ENCODE measurements around the gene RHBDD1.

Gene RHBDD1

DNA sequence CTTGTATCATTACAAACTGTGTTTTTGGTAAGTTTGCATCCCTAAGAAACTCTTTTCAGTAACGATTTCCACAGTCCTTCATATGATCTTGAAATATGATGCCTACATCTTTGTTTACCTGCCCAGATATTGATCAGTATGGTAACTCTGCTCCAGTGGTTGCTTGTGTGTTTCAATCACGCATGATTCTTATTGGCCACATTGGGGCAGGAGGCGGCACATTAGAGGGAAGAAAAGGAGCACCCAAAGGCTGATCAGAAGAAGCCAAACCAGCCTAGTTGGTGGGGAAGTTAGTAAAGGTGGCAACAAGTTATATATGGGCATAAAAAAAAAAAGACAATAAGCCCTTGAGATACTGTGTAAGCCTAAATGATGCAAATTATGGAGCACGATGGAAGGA is 158.9 kb downstream of the RHBDD1 start:
- no peak for DNase-seq

GRCh38 chr2:226995625-226996041 is 159.8 kb downstream of the RHBDD1 start:
- DNase-seq, result no peak

DNA sequence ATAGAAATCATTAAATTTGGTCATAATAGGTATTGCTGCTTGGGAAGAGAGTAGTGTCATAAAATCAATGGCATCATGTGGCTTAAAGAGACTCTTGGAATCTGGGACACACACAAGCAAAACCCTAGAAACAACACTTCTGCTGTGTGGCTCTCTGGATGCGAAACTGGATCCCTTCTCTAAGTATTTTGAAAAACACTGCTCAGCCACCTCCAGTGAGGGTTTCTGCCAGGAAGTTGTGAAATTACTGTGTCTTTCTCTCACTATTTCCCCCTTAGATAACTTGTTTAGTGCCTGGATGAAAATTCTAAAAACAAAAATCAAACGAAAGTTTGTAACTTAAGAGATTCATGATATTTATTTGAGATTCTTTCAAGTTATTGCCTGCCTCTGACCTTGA is 163.8 kb downstream of the RHBDD1 start:
- no peak for DNase-seq

DNA sequence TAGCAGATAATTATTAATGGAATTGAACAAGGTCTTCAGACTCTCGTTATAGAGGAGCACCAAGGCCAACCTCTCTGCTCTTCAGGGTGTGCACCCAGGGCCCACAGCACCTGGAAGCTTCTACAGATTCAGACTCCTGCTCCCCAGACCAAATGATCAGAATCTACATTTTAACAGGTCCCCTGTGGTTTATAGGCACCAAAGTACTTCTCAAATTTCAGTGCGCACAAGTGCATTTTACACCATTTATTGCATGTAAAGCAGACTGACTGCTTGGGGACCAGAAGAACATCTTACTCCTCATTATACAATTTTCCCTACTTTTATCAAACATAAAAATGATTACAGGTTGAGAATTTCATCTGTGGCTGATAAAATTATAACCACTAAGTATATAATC is 164.3 kb downstream of the RHBDD1 start:
- no peak for DNase-seq

DNA sequence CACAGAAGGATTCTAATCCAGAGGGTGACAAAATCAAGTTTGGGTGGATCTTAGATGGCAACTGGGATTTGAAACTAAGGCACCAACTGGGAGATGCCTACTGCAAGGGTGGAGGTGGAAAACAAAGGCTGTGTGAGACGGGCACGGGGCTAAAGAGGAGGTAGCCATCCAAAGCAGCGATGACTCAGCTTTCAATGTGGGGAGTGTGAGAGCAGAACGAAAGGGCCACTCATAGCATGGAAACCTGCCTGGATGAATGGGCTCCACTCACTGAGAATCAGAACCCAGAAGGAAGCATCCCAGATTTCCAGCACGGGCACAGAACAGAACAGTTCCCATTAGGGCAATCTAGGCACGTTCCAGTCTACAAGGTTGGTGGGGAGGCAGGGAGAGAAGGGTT is 168.6 kb downstream of the RHBDD1 start:
- no peak for DNase-seq

DNA sequence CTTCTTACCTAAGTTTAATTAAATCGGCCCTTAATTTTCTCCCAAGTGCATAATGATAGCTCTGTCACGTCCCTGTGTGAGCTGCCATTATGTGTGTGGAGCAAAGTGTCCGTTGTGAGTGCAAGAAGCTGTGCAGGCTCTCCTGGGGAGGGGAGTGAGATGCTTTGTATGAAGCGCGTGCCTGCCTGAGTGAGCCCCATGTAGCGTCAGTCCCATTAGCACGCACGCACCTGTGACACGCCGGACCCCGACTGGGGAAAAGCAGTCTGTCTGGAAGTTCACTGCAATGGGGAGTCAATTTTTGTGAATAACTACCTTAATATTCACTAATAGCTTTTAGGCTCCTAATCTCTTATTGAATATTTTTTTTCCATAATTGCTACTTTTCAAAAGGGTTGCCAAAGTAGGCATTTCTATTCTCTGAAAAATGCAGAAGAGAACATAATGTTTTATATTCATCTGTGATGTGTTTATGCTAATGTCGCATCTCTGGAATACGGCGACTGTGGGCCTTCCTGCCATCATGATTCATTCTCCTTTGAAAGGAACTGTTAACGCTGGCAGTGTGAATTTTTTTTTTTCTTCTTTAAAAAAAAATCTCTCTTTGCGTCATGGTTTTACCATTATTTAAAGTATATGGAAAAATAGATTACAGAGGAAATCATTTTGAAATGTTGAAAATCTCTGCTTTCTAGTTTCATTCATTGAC is 170.5 kb downstream of the RHBDD1 start:
- no peak for DNase-seq

DNA sequence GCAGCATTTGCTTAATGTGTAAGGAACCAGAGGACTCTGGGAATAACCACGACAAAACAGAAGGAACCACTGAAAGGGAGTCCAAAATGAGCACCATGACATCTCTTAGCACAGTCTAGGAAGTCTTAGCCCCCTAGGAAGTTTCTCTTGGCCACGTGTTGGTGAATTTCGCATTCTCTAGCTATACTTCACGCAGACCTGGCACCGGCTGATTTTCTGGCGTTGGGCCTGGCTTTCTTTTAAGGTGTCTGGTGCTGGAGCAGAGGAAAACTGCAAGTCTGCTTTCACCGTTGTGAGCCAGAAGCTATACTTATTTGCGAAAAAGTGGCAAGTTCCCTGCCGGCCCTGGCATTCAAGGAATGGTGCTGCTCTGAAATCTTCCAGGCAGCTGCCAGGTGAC is 171.3 kb downstream of the RHBDD1 start:
- no peak for DNase-seq

- no peak for DNase-seq
These were observed 172.1 kb downstream of the RHBDD1 start for GRCh38 chr2:227007940-227008339.

DNA sequence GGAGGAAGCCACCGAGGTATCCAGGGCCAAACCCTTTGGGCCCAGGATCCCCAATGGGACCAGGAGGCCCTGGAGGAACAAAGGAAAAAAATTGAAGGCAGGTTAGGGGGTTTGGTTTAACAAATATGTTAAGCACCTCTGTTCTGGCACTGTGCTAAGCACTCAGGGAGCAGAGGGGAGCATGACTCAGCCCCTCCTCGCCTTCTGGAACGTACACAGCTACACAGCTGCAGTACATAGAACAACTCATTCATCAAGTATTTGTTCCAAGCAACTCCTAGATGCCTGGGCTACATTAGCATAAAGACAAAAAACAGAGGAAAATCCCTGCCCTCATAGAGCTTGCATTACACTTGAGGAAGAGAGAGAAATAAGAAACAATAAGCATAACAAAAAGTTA is 174.6 kb downstream of the RHBDD1 start:
- no peak for DNase-seq

GRCh38 chr2:227013330-227013729 is 177.5 kb downstream of the RHBDD1 start:
- DNase-seq, result no peak

- no peak for DNase-seq
These were observed 178.0 kb downstream of the RHBDD1 start for GRCh38 chr2:227013881-227014280.

GRCh38 chr2:227016894-227017293 is 181.0 kb downstream of the RHBDD1 start:
- DNase-seq, result no peak

- DNase-seq, result no peak
These were observed 184.6 kb downstream of the RHBDD1 start for GRCh38 chr2:227020416-227020815.

DNA sequence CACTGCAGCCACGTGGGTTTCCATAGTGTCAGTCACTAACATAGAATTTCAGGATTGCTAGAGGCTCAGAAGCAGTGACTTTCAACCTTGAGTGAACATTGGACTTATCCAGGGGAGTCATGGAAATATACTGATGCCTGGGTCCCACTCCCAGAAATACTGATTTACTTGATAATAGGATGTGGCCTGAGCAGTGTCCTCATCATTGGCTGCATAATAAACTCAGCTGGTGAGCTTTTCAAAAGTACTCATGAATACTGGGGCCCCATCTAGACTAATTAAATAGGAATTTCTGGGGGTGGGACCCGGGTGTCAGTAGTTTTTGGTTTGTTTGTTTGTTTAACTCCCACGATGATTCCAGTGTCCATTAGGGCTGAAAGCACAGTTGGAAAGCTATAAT is 186.8 kb downstream of the RHBDD1 start:
- DNase-seq, result no peak

GRCh38 chr2:227025510-227025909 is 189.7 kb downstream of the RHBDD1 start:
- DNase-seq, result no peak

GRCh38 chr2:227029426-227030105 is 193.7 kb downstream of the RHBDD1 start:
- DNase-seq, result no peak

DNA sequence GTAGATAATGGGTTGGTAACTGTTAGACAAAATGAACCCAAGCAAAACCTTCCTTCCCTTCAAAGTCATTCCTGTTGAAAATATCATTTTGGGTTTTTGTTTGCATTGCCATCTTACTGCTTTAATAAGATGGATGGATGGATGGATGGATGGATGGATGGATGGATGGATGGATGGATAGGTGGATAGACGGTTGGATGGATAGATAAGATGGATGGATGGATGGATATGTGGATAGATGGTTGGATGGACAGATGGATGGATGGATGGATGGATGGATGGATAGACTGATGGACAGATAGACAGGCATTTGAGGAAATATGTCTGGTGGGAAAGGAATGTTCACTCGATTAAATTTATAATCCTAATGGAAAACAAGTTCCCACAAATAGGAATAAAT is 194.9 kb downstream of the RHBDD1 start:
- DNase-seq, result no peak

DNA sequence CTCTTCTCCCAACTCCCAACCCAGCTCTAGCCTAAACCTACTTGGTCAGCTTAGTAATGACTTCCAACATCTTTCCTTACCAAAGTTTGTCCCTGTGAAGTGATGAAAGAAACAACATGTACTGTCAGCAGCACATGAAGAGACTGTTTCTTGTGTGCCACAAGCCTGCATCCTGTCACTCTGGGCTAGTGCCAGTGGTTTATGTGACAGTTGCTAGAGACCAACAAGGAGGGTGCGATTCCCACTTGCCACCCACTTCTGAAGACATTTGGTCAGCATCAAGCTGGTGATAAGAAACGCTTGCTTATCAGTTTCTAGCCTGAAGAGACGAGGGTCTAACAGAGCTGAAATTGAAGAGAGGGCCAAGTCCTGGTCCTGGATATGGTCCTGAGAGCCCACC is 195.5 kb downstream of the RHBDD1 start:
- no peak for DNase-seq

DNA sequence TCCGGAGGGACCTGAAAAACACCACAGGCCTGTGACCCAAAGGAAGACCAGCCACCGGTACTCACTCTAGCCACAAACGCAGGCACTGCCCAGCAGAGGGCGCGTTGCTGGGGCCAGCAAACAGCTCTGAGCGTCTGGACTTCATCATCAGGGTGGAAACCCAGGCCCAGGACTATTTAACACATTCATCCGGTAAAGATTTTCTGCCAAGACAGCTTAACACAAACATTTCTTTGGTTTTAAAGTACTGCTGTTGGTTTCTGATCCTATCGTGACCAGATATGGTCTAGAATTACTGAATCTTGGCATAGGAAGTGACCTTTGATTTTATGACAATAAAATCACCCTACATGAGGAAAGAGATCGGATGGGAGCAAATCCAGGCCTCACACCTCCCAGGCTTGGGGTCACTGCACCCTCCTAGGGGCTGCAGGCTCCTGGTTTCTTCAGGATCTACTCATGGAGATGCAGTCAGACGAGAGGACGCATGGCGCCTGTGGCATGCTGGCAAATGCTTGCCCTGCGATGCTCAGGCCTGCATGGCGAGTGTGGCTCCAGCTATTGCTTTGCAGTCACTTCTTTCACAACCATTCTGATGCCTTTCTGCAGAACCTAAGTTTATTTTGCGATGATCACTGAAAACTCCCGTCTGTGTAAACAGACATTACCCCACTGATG is 197.8 kb downstream of the RHBDD1 start:
- DNase-seq, result no peak

DNA sequence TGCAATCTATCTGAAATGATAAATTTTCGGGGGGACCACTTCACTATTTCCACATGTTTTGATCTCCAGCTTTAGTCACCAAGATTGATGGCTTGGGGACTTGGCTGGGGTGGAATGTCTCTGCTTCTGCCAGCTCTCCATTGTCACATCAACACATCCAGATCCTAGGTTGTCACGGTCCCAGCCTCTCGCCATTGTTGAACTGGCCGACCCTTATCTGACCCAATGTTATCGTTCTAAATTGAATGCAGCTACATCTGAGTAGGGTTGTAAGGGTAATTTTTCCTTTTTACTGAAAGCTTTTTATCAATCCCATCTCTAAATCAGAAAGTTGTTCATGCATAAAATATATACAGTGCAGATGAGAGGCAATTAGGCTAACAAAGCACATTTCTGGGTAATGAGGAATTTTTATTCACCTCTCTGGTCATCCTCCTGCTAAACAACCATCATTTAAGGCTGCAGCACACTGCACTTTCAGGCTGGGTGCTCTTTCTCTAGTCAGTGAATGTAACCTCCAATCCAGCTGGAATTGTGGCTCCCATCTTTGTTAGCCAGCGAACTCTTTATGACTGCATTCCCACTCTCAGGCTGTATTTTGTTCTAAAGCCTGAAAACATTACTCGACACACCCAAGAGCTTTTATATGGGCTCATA is 200.0 kb downstream of the RHBDD1 start:
- DNase-seq, result no peak

DNA sequence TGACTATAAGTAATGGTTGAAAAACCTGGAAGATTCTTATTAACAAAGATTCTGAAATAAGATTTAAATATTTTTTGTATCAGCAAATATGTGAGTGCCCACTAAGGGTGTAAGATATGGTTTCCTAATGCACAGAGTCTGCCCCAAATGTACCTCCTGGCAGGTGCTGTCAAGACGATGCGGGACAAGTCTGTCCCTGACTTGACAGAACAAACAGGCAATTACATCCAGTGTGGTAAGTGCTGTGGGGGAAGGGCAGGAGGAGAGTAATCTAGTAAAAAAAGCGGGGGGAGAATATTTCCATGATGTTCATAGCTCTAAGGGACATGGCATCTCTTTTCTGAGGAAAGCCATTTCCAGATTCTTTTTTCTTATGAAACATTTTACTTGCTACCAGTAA is 200.7 kb downstream of the RHBDD1 start:
- DNase-seq, result no peak

- DNase-seq, result no peak
These were observed 202.8 kb downstream of the RHBDD1 start for GRCh38 chr2:227038550-227039189.

DNA sequence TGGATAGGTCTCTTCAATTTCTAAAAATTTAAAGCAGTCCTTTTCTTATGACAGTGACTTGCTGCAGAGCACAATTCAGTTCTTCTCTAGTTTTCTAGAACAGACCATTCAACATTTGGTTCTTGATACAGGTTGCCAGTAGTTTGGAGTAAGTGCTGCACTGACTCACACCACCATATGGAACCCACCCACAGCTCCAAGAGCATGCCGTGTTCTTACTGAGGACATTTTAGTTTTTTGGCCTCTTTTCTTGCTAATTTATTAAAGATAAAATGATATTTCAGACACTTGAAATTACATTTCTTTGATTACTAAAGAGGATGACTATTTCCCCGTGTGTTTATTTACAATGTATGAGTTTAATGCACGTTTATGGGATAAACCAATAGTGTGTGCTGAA is 208.1 kb downstream of the RHBDD1 start:
- DNase-seq, result no peak

Measured in CD4-positive, alpha-beta T cell treated with Interferon gamma for 1 hour (primary cell).